NOMO-1 treated with dmso at 0.1 percent for 144 hours (cell line): ENCODE results near the gene EXOC1L.

ENCODE experiments used
- DNase-seq: peaks from one replicate; lab custom pipeline; 2025; ENCODE audit not compliant: unreplicated experiment; lab: John Stamatoyannopoulos, UW

Gene EXOC1L

GRCh38 chr4:55819634-55820033 lies at the start of gene EXOC1L:
EXOC1L (plus strand) TSS chr4:55819790; CDS start chr4:55820027, 237 bp downstream.
- no peak for DNase-seq

- DNase-seq = no peak
Observed at GRCh38 chr4:55770662-55771061, 48.9 kb upstream of the EXOC1L start.

GRCh38 chr4:55781341-55781740 lies 38.2 kb upstream of the EXOC1L start:
- DNase-seq = no peak

GRCh38 chr4:55781812-55782211 lies 37.8 kb upstream of the EXOC1L start:
- no peak for DNase-seq

- DNase-seq = no peak
Observed at GRCh38 chr4:55783584-55783983, 36.0 kb upstream of the EXOC1L start.

- DNase-seq = no peak
Observed at GRCh38 chr4:55784747-55785146, 34.8 kb upstream of the EXOC1L start.

GRCh38 chr4:55791666-55792065 lies 27.9 kb upstream of the EXOC1L start:
- no peak for DNase-seq

- DNase-seq = no peak
Observed at GRCh38 chr4:55793479-55793878, 26.1 kb upstream of the EXOC1L start.

- no peak for DNase-seq
Observed at GRCh38 chr4:55794053-55794452, 25.5 kb upstream of the EXOC1L start.

- no peak for DNase-seq
Observed at GRCh38 chr4:55795341-55795740, 24.2 kb upstream of the EXOC1L start.

- no peak for DNase-seq
Observed at GRCh38 chr4:55801498-55801897, 18.1 kb upstream of the EXOC1L start.

- no peak for DNase-seq
Observed at GRCh38 chr4:55807556-55807955, 12.0 kb upstream of the EXOC1L start.

GRCh38 chr4:55808186-55808585 lies 11.4 kb upstream of the EXOC1L start:
- DNase-seq = no peak

GRCh38 chr4:55808632-55809031 lies 11.0 kb upstream of the EXOC1L start:
- DNase-seq = no peak

- no peak for DNase-seq
Observed at GRCh38 chr4:55817691-55818090, 1.9 kb upstream of the EXOC1L start.

- DNase-seq = no peak
Observed at GRCh38 chr4:55820279-55820678, 689 bp downstream of the EXOC1L start.

GRCh38 chr4:55822329-55822728 lies 2.7 kb downstream of the EXOC1L start:
- no peak for DNase-seq

GRCh38 chr4:55824865-55825264 lies 5.3 kb downstream of the EXOC1L start:
- no peak for DNase-seq

- no peak for DNase-seq
Observed at GRCh38 chr4:55826986-55827385, 7.4 kb downstream of the EXOC1L start.

- DNase-seq = no peak
Observed at GRCh38 chr4:55827582-55827981, 8.0 kb downstream of the EXOC1L start.

- DNase-seq = no peak
Observed at GRCh38 chr4:55830048-55830447, 10.5 kb downstream of the EXOC1L start.

- no peak for DNase-seq
Observed at GRCh38 chr4:55830716-55831115, 11.1 kb downstream of the EXOC1L start.

- no peak for DNase-seq
Observed at GRCh38 chr4:55834086-55834795, 14.7 kb downstream of the EXOC1L start.
